Stimulated activated CD8-positive, alpha-beta memory T cell treated with anti-CD3 and anti-CD28 coated beads, Interleukin-2, amount 100 ng/mL, for 48 hours (primary cell): ENCODE results near the gene USP7.

Source experiments
- DNase-seq, 2 donors: peaks; one replicate each; pipeline ENCODE4 v3.0.0-alpha.2; 2020; ENCODE audit warnings: low read depth in 2 of 2

Gene USP7

GRCh38 chr16:8901320-8901861, 62.3 kb downstream of the USP7 start:
- DNase-seq: no peak

GRCh38 chr16:8900343-8900742, 63.4 kb downstream of the USP7 start:
- DNase-seq: no peak

- DNase-seq: no peak
These were observed 63.9 kb downstream of the USP7 start for GRCh38 chr16:8899709-8900317.

- no peak for DNase-seq
These were observed 64.9 kb downstream of the USP7 start for GRCh38 chr16:8898660-8899318.

GRCh38 chr16:8894736-8895334, 68.9 kb downstream of the USP7 start:
- no peak for DNase-seq

- no peak for DNase-seq
These were observed 69.6 kb downstream of the USP7 start for GRCh38 chr16:8893976-8894690.

GRCh38 chr16:8893426-8893825, 70.3 kb downstream of the USP7 start:
- no peak for DNase-seq

GRCh38 chr16:8892101-8892575, 71.6 kb downstream of the USP7 start:
- no peak for DNase-seq

GRCh38 chr16:8890549-8890921, 73.2 kb downstream of the USP7 start:
- no peak for DNase-seq

- DNase-seq: no peak
These were observed 73.7 kb downstream of the USP7 start for GRCh38 chr16:8889893-8890548.

GRCh38 chr16:8888951-8889892, 74.5 kb downstream of the USP7 start:
- no peak for DNase-seq

GRCh38 chr16:8887952-8888560, 75.7 kb downstream of the USP7 start:
- DNase-seq: no peak

- DNase-seq: no peak
These were observed 76.3 kb downstream of the USP7 start for GRCh38 chr16:8887431-8887765.

- DNase-seq: no peak
These were observed 76.9 kb downstream of the USP7 start for GRCh38 chr16:8886593-8887430.

GRCh38 chr16:8885674-8886592, 77.8 kb downstream of the USP7 start:
- no peak for DNase-seq

- DNase-seq: no peak
These were observed 80.9 kb downstream of the USP7 start for GRCh38 chr16:8882725-8883377.

GRCh38 chr16:8882041-8882617, 81.6 kb downstream of the USP7 start, which contains the start of gene LITAFD:
TSS of gene LITAFD (plus strand) at chr16:8882351. CDS start at chr16:8884356, 2,005 bp downstream.
- no peak for DNase-seq
